Kidney (tissue), 14 donors: ENCODE results near the gene SIVA1. TPM values are rescaled to one million over a fixed set of nuclear protein-coding genes. Genes with fewer than 3 reads are reported as not detected.

Source experiments
- DNase-seq, 5 donors: peaks; one replicate each; pipeline ENCODE4 v3.0.0-alpha.2; 2013 to 2020
- FAIRE-seq: peaks from 2 replicates; lab custom pipeline; 2012; peaks lifted over from hg19 to GRCh38; lab: Jason Lieb, UNC
- H3K27ac ChIP-seq, 2 donors: one replicate each; pipeline ENCODE4 v1.7.0; 2013; ENCODE audit warnings: low read depth in 2 of 2, low read length in 2 of 2, inconsistent platforms in 1 of 2
- H3K27me3 ChIP-seq: one replicate; pipeline ENCODE4 v1.7.1; 2013; ENCODE audit warnings: low read length, inconsistent platforms; ENCODE audit not compliant: control insufficient read depth, insufficient read depth
- H3K36me3 ChIP-seq, 3 donors: one replicate each; pipeline versions ENCODE4 v1.7.0 to v1.7.1; 2013; ENCODE audit warnings: low read length in 3 of 3, control low read depth in 1 of 3, inconsistent platforms in 1 of 3; ENCODE audit not compliant: insufficient read depth in 3 of 3, control insufficient read depth in 2 of 3
- H3K4me1 ChIP-seq, 3 donors: one replicate each; pipeline versions ENCODE4 v1.7.0 to v1.7.1; 2013; ENCODE audit warnings: low read length in 3 of 3, inconsistent platforms in 1 of 3, low read depth in 1 of 3; ENCODE audit not compliant: control insufficient read depth in 2 of 3, insufficient read depth in 2 of 3
- H3K4me3 ChIP-seq, 3 donors: one replicate each; pipeline versions ENCODE4 v1.7.0 to v1.8.1; 2013; ENCODE audit warnings: low read length in 3 of 3, control low read depth in 1 of 3, inconsistent platforms in 1 of 3
- H3K9ac ChIP-seq, 3 donors: one replicate each; pipeline versions ENCODE4 v1.7.0 to v1.7.1; 2013; ENCODE audit warnings: low read length in 3 of 3, control low read depth in 1 of 3, inconsistent platforms in 1 of 3
- H3K9me3 ChIP-seq, 3 donors: one replicate each; pipeline versions ENCODE4 v1.7.0 to v1.7.1; 2013; ENCODE audit warnings: low read length in 3 of 3, control low read depth in 1 of 3, inconsistent platforms in 1 of 3; ENCODE audit not compliant: control insufficient read depth in 2 of 3, insufficient read depth in 1 of 3
- CTCF ChIP-seq: IDR thresholded peaks from 3 replicates; pipeline ENCODE4 v1.5.1; 2012; ENCODE audit warnings: mild to moderate bottlenecking, moderate library complexity, borderline replicate concordance; ENCODE audit not compliant: insufficient read depth; ENCODE audit errors: extremely low read depth
- intact Hi-C: fragments of 100-400 bp; cut with DNase I; formaldehyde crosslinking; loops from one replicate; pipeline ENCODE4 v1.11.1; 2022
- polyA plus RNA-seq: library from polyadenylated mRNA; stranded (reverse); fragments of 350-450 nt; fragmentation: Illumina TruSeq; extraction: RNeasy Lipid Tissue Mini Kit (QIAGEN cat#74804); gene quantifications from one replicate; pipeline ENCODE4 v1.2.3, GENCODE V29; 2014; ENCODE audit warnings: low read depth, low replicate concordance; ENCODE audit not compliant: insufficient read depth
- total RNA-seq: library from RNA; stranded (reverse); fragmentation: NEBNext Ultra II Directional; extraction: Animal tissue kit (Norgen Biotek cat#: 25700); gene quantifications from one replicate; pipeline ENCODE4 v1.2.1, GENCODE V29; 2021
- donor health status: control.
- donor health status: control.
- donor health status: control.
- donor health status: control.
- donor health status: control.
- donor health status: DM: yes; HTN: yes; CAD: no.
- donor health status: Normal renal cell carcinoma (clear cell type).

The SIVA1 gene
- total and polyA plus RNA-seq, 2 donors from 2014 or later, result 65.7 to 124 TPM

- no peak for FAIRE-seq
Observed at GRCh38 chr14:104791425-104791824, 38.5 kb downstream of the SIVA1 start.

GRCh38 chr14:104792101-104792884 is 39.3 kb downstream of the SIVA1 start:
- DNase-seq (no peak), FAIRE-seq (no peak)
- Histone ChIP-seq H3K9ac (no peak overlapping the region), H3K4me3 (no peak overlapping the region), H3K27ac (no peak overlapping the region), H3K36me3 (no peaks in the 10 kb centered on the region), H3K4me1 (peaks cover 0 to 28% (median 3%) of the 10 kb centered on the region in 3 donors), H3K9me3 (no peaks in the 10 kb centered on the region), H3K27me3 (no peaks in the 10 kb centered on the region)
- intact Hi-C loops, result no loop called here
- TF ChIP-seq CTCF, result no peak

More at GRCh38 chr14:104791425-104791824, 38.5 kb downstream of the SIVA1 start:
- Histone ChIP-seq H3K27me3 (no peaks in the 10 kb centered on the region), H3K4me1 (peaks cover 0 to 27% (median 3%) of the 10 kb centered on the region in 3 donors), H3K9me3 (no peaks in the 10 kb centered on the region), H3K27ac (no peak overlapping the region), H3K9ac (no peak overlapping the region), H3K4me3 (no peak overlapping the region), H3K36me3 (no peaks in the 10 kb centered on the region)
- intact Hi-C loops, result no loop called here
- no peak for DNase-seq
- TF ChIP-seq CTCF, result no peak

- H3K27me3 ChIP-seq, result no peaks in the 10 kb centered on the region
- no peak overlapping the region for H3K27ac ChIP-seq
- H3K9ac ChIP-seq, result peak overlapping the region in 1 of 3 donors; percentile 9
- H3K36me3 ChIP-seq, result no peaks in the 10 kb centered on the region
- peak overlapping the region in 1 of 3 donors; percentile 62 for H3K4me3 ChIP-seq
- DNase-seq (no peak), FAIRE-seq (no peak)
- H3K9me3 ChIP-seq, result no peaks in the 10 kb centered on the region
- peaks cover 0 to 31% (median 3%) of the 10 kb centered on the region in 3 donors for H3K4me1 ChIP-seq
- intact Hi-C loops, result no loop called here
- no peak for TF ChIP-seq CTCF
Observed at GRCh38 chr14:104792945-104793702, 40.2 kb downstream of the SIVA1 start.
